IMR-90 (cell line): ENCODE measurements around the gene PCBD1. TPM values are rescaled to one million over a fixed set of nuclear protein-coding genes. Genes with fewer than 3 reads are reported as not detected.

Experiments
- ATAC-seq: fragments of 200-7000 bp; cut with Tn5 transposase; 2 replicates; pipeline ENCODE4 v1.9.1; 2020; ENCODE audit warnings: low read depth, mild to moderate bottlenecking, moderate library complexity
- BruUV-seq: library from RNA; stranded (reverse); fragments of 400-500 nt; replicated peaks from 2 replicates; lab custom pipeline; 2021; lab: Mats Ljungman, UMichigan
- CTCF ChIA-PET: fragments of 300-600 bp; formaldehyde crosslinking; extraction: SDS; loops from one replicate; lab custom pipeline; 2021; ENCODE audit warnings: antibody characterized with exemption; lab: Yijun Ruan, JAX
- POLR2A ChIA-PET: fragments of 300-600 bp; sonication (Branson Sonifier 250); formaldehyde crosslinking; loops from one replicate; lab custom pipeline; 2022; ENCODE audit warnings: antibody characterized with exemption; ENCODE audit not compliant: unreplicated experiment; lab: Charles Lee
- DNase-seq: peaks from one replicate; pipeline ENCODE4 v3.0.0; 2013
- H2AFZ ChIP-seq: replicated peaks from 2 replicates; pipeline ENCODE3; 2013; ENCODE audit warnings: low read length, mild to moderate bottlenecking; ENCODE audit not compliant: poor library complexity
- H2AK5ac ChIP-seq: 2 replicates; pipeline ENCODE4 v1.6.1; 2013; ENCODE audit warnings: low read depth, low read length, inconsistent platforms
- H2AK9ac ChIP-seq: replicated peaks from 2 replicates; pipeline ENCODE3; 2013; ENCODE audit warnings: mild to moderate bottlenecking, low read depth, low read length, moderate library complexity; ENCODE audit not compliant: poor library complexity
- H2BK120ac ChIP-seq: 2 replicates; pipeline ENCODE4 v1.6.1; 2013; ENCODE audit warnings: low read depth, low read length, inconsistent platforms
- H2BK15ac ChIP-seq: 3 replicates; pipeline ENCODE4 v1.6.1; 2013; ENCODE audit warnings: low read depth, low read length, inconsistent platforms
- H2BK20ac ChIP-seq: 2 replicates; pipeline ENCODE4 v1.6.1; 2013; ENCODE audit warnings: low read depth, mild to moderate bottlenecking, inconsistent platforms, low read length, moderate library complexity
- H2BK5ac ChIP-seq: 2 replicates; pipeline ENCODE4 v1.6.1; 2013; ENCODE audit warnings: mild to moderate bottlenecking, low read depth, low read length, inconsistent platforms; ENCODE audit not compliant: poor library complexity, severe bottlenecking
- H3K14ac ChIP-seq: replicated peaks from 2 replicates; pipeline ENCODE4 v1.6.1; 2013; ENCODE audit warnings: low read depth, low read length, inconsistent platforms
- H3K18ac ChIP-seq: 2 replicates; pipeline ENCODE4 v1.6.1; 2013; ENCODE audit warnings: low read depth, low read length, control low read depth
- H3K23ac ChIP-seq: 2 replicates; pipeline ENCODE4 v1.6.1; 2013; ENCODE audit warnings: low read depth, low read length, inconsistent platforms
- H3K27ac ChIP-seq: 2 replicates; pipeline ENCODE4 v1.5.1; 2013; ENCODE audit warnings: mild to moderate bottlenecking, control low read depth, low read length; ENCODE audit not compliant: insufficient read depth
- H3K27me3 ChIP-seq: 2 replicates; pipeline ENCODE4 v1.6.1; 2013; ENCODE audit warnings: low read length; ENCODE audit not compliant: control insufficient read depth, insufficient read depth
- H3K36me3 ChIP-seq: 2 replicates; pipeline ENCODE4 v1.6.1; 2013; ENCODE audit warnings: low read length, mixed read lengths; ENCODE audit not compliant: control insufficient read depth, insufficient read depth
- H3K4ac ChIP-seq: 2 replicates; pipeline ENCODE4 v1.6.1; 2013; ENCODE audit warnings: low read depth, low read length, inconsistent platforms
- H3K4me1 ChIP-seq: 2 replicates; pipeline ENCODE4 v1.6.1; 2013; ENCODE audit warnings: low read length, mixed read lengths; ENCODE audit not compliant: control insufficient read depth, insufficient read depth
- H3K4me2 ChIP-seq: 2 replicates; pipeline ENCODE4 v1.6.1; 2013; ENCODE audit warnings: low read depth, mild to moderate bottlenecking, control low read depth, low read length, moderate library complexity
- H3K4me3 ChIP-seq: 2 replicates; pipeline ENCODE4 v1.5.1; 2013; ENCODE audit warnings: low read depth, mild to moderate bottlenecking, control low read depth, low read length, moderate library complexity; ENCODE audit not compliant: insufficient read depth
- H3K56ac ChIP-seq: 2 replicates; pipeline ENCODE4 v1.6.1; 2013; ENCODE audit warnings: low read length, inconsistent platforms; ENCODE audit not compliant: insufficient read depth; ENCODE audit errors: extremely low read depth
- H3K79me1 ChIP-seq, 2 experiments: 2 replicates each; pipeline ENCODE4 v1.6.1; 2013; ENCODE audit warnings: low read length in 2 of 2, inconsistent platforms in 1 of 2, low read depth in 1 of 2
- H3K9ac ChIP-seq: 2 replicates; pipeline ENCODE4 v1.6.1; 2013; ENCODE audit warnings: low read depth, low read length, control low read depth
- H3K9me1 ChIP-seq: 2 replicates; pipeline ENCODE4 v1.6.1; 2013; ENCODE audit warnings: low read length, inconsistent platforms; ENCODE audit not compliant: insufficient read depth
- H3K9me3 ChIP-seq: 2 replicates; pipeline ENCODE4 v1.6.1; 2013; ENCODE audit warnings: low read length; ENCODE audit not compliant: control insufficient read depth, insufficient read depth
- H4K20me1 ChIP-seq: 2 replicates; pipeline ENCODE4 v1.6.1; 2013; ENCODE audit warnings: low read length, inconsistent platforms; ENCODE audit not compliant: insufficient read depth
- H4K5ac ChIP-seq: 2 replicates; pipeline ENCODE4 v1.6.1; 2013; ENCODE audit warnings: mild to moderate bottlenecking, low read depth, low read length, control low read depth
- H4K8ac ChIP-seq, 2 experiments: 2 replicates each; pipeline ENCODE4 v1.6.1; 2013; ENCODE audit warnings: low read depth in 2 of 2, low read length in 2 of 2, control low read depth in 1 of 2, inconsistent platforms in 1 of 2
- H4K91ac ChIP-seq: 2 replicates; pipeline ENCODE4 v1.6.1; 2013; ENCODE audit warnings: low read depth, low read length, inconsistent platforms; ENCODE audit not compliant: insufficient read depth
- BHLHE40 ChIP-seq: fragments of 150-350 bp; IDR thresholded peaks from 2 replicates; pipeline ENCODE4 v1.6.1; 2016; ENCODE audit warnings: mild to moderate bottlenecking, low read depth, low read length
- CEBPB ChIP-seq: IDR thresholded peaks from 2 replicates; pipeline ENCODE4 v1.6.1; 2012; ENCODE audit warnings: low read depth, low read length, improper control_type of control experiment
- FOS ChIP-seq: fragments of 150-350 bp; IDR thresholded peaks from 2 replicates; pipeline ENCODE4 v1.6.1; 2016; ENCODE audit warnings: low read depth, low read length
- MAFK ChIP-seq: IDR thresholded peaks from 2 replicates; pipeline ENCODE4 v1.6.1; 2012; ENCODE audit warnings: low read depth, low read length, improper control_type of control experiment
- MAZ ChIP-seq: IDR thresholded peaks from 2 replicates; pipeline ENCODE4 v1.6.1; 2012; ENCODE audit warnings: low read depth, mild to moderate bottlenecking, low read length, improper control_type of control experiment, moderate library complexity, borderline replicate concordance
- MXI1 ChIP-seq: IDR thresholded peaks from 2 replicates; pipeline ENCODE4 v1.6.1; 2012; ENCODE audit warnings: low read depth, mild to moderate bottlenecking, low read length, moderate library complexity, borderline replicate concordance
- NFE2L2 ChIP-seq: fragments of 150-350 bp; IDR thresholded peaks from 2 replicates; pipeline ENCODE4 v1.6.1; 2016; ENCODE audit warnings: low read depth, mild to moderate bottlenecking, low read length
- POLR2A ChIP-seq: IDR thresholded peaks from 2 replicates; pipeline ENCODE4 v1.6.1; 2012; ENCODE audit warnings: mild to moderate bottlenecking, low read depth, low read length
- RAD21 ChIP-seq: IDR thresholded peaks from 2 replicates; pipeline ENCODE4 v1.6.1; 2012; ENCODE audit warnings: low read length, improper control_type of control experiment
- RCOR1 ChIP-seq: IDR thresholded peaks from 2 replicates; pipeline ENCODE4 v1.6.1; 2012; ENCODE audit warnings: mild to moderate bottlenecking, low read length, improper control_type of control experiment; ENCODE audit not compliant: insufficient replicate concordance
- SMC3 ChIP-seq: fragments of 150-350 bp; IDR thresholded peaks from 2 replicates; pipeline ENCODE4 v1.6.1; 2016; ENCODE audit warnings: low read depth, mild to moderate bottlenecking, antibody characterized with exemption, low read length, moderate library complexity
- dilution Hi-C: fragments of 300-500 bp; cut with HindIII; formaldehyde crosslinking; loops from one replicate; pipeline ENCODE4 v1.14.3; 2018; ENCODE audit warnings: low sequenced_read_pairs; ENCODE audit not compliant: unreplicated experiment
- in situ Hi-C: fragments of 300-500 bp; cut with MboI; formaldehyde crosslinking; loops from 3 replicates; pipeline ENCODE4 v1.14.3; 2019; ENCODE audit warnings: low sequenced_read_pairs, inconsistent platforms, mixed read lengths
- intact Hi-C: fragments of 100-400 bp; cut with micrococcal nuclease; formaldehyde crosslinking; loops from 2 replicates; pipeline ENCODE4 v1.10.0; 2022
- polyA plus RNA-seq, 3 experiments: library from polyadenylated mRNA; depleted of rRNA; stranded (reverse); fragments of >200 nt; gene quantifications; 2 replicates each; pipeline ENCODE4 v1.2.3, GENCODE V29; 2012; ENCODE audit warnings: low replicate concordance in 1 of 3
- total RNA-seq: library from RNA; depleted of rRNA; stranded (reverse); fragments of >200 nt; gene quantifications from 2 replicates; pipeline ENCODE4 v1.2.3, GENCODE V29; 2012
- TF ChIP-seq, protein P1 (sequence below): conservative IDR thresholded peaks from 2 replicates; pipeline ENCODE4 v1.5.1; 2012; ENCODE audit warnings: mild to moderate bottlenecking, low read depth, low read length, improper control_type of control experiment
- TF ChIP-seq, protein P2 (sequence below): fragments of 150-350 bp; IDR thresholded peaks from 2 replicates; pipeline ENCODE4 v1.6.1; 2016; ENCODE audit warnings: low read depth, mild to moderate bottlenecking, low read length, moderate library complexity, borderline replicate concordance

PCBD1 gene
- total and polyA plus RNA-seq, 2 of the 4 experiments (the other 2 are of a cell fraction): 15.8 to 31.6 TPM

DNA sequence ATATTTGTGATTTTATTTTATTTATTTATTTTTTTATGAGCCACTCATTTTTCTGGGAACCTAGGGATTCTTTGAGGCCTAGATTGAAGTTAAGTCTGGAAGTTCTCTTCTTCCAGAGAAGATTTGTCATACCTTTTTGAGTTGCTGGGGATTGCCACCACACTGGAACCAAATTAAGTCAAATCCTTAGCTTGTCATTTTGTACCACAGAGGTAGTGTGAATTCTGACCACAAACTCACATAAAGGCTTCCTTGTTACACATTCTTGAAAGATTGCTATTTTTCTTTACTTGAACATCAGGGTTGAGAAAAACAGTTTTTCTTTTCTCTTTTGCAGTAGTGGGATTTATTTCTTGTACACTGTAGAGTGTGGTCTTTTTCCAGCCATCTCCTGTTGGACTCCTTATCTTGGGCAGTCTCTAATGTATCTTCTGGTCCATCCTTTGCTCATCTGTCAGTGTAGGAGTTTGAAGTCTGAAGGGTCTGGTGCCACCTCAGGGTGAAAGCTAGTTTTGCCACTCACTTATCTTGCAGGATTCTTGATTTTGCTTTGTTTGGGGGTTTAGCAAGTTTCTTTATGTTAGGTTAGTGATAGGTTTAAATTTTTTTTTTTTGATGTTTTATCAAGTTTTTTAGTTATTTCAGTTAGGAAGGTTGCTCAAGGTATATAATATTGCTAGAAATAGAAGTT is 24.8 kb downstream of the PCBD1 start:
- intact Hi-C loops (no loop called here), in situ Hi-C loops (no loop called here), dilution Hi-C loops (no loop called here)
- no peak overlapping the region for H3K4ac ChIP-seq
- no peak for TF ChIP-seq SMC3
- TF ChIP-seq, protein P1, sequence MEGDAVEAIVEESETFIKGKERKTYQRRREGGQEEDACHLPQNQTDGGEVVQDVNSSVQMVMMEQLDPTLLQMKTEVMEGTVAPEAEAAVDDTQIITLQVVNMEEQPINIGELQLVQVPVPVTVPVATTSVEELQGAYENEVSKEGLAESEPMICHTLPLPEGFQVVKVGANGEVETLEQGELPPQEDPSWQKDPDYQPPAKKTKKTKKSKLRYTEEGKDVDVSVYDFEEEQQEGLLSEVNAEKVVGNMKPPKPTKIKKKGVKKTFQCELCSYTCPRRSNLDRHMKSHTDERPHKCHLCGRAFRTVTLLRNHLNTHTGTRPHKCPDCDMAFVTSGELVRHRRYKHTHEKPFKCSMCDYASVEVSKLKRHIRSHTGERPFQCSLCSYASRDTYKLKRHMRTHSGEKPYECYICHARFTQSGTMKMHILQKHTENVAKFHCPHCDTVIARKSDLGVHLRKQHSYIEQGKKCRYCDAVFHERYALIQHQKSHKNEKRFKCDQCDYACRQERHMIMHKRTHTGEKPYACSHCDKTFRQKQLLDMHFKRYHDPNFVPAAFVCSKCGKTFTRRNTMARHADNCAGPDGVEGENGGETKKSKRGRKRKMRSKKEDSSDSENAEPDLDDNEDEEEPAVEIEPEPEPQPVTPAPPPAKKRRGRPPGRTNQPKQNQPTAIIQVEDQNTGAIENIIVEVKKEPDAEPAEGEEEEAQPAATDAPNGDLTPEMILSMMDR: no peak
- TF ChIP-seq CEBPB: no peak
- no peak for TF ChIP-seq MXI1
- TF ChIP-seq BHLHE40: no peak
- TF ChIP-seq POLR2A: no peak
- TF ChIP-seq RAD21: no peak
- TF ChIP-seq, protein P2, sequence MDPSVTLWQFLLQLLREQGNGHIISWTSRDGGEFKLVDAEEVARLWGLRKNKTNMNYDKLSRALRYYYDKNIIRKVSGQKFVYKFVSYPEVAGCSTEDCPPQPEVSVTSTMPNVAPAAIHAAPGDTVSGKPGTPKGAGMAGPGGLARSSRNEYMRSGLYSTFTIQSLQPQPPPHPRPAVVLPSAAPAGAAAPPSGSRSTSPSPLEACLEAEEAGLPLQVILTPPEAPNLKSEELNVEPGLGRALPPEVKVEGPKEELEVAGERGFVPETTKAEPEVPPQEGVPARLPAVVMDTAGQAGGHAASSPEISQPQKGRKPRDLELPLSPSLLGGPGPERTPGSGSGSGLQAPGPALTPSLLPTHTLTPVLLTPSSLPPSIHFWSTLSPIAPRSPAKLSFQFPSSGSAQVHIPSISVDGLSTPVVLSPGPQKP: no peak
- no peak for TF ChIP-seq RCOR1
- no peak for TF ChIP-seq NFE2L2
- TF ChIP-seq FOS: no peak
- TF ChIP-seq MAFK: no peak
- no peak for TF ChIP-seq MAZ
- no peak overlapping the region for H4K91ac ChIP-seq
- H2AFZ ChIP-seq: no peak overlapping the region
- H4K20me1 ChIP-seq: no peaks in the 10 kb centered on the region
- ATAC-seq (no peak), DNase-seq (no peak)
- H3K23ac ChIP-seq: no peak overlapping the region
- no TSS peak for BruUV-seq
- H2BK20ac ChIP-seq: no peak overlapping the region
- H3K4me2 ChIP-seq: no peak overlapping the region
- no peak overlapping the region for H2AK5ac ChIP-seq
- CTCF ChIA-PET: interaction anchor here (0.6 to 1.6 kb wide), 3 partner anchors 10 to 37 kb away, joined by 4 to 12 read pairs (median 6); no protein-coding TSS in a partner anchor
- no peak overlapping the region for H3K14ac ChIP-seq
- no peak overlapping the region for H2BK5ac ChIP-seq
- H3K9me1 ChIP-seq: peaks cover 4% of the 10 kb centered on the region; the same call in 1 of the 2 replicates
- no peak overlapping the region for H2AK9ac ChIP-seq
- H3K27me3 ChIP-seq: no peaks in the 10 kb centered on the region
- no peak overlapping the region for H4K5ac ChIP-seq
- H3K4me1 ChIP-seq: no peaks in the 10 kb centered on the region
- H2BK120ac ChIP-seq: no peak overlapping the region
- no peaks in the 10 kb centered on the region for H3K79me1 ChIP-seq
- H3K9ac ChIP-seq: no peak overlapping the region
- H3K56ac ChIP-seq: no peak overlapping the region
- peaks cover 17% of the 10 kb centered on the region for H3K36me3 ChIP-seq
- H3K9me3 ChIP-seq: no peaks in the 10 kb centered on the region
- H4K8ac ChIP-seq: no peak overlapping the region
- H3K18ac ChIP-seq: no peak overlapping the region
- no peak overlapping the region for H3K27ac ChIP-seq
- H2BK15ac ChIP-seq: no peak overlapping the region
- POLR2A ChIA-PET: no interaction called here
- no peak overlapping the region for H3K4me3 ChIP-seq
